GM19395 (cell line): ENCODE measurements around the gene POMGNT1.
A peak's percentile ranks its signal among the peaks of the same experiment; 100 is the strongest.

ENCODE experiments used
- ATAC-seq: cut with Tn5 transposase; IDR thresholded peaks from one replicate; pipeline ENCODE4 v1.9.1; 2021; ENCODE audit warnings: mild to moderate bottlenecking, moderate library complexity; ENCODE audit not compliant: unreplicated experiment

Gene POMGNT1

GRCh38 chr1:46211051-46211450 is 12.8 kb upstream of the POMGNT1 start:
- ATAC-seq = no peak

- ATAC-seq = no peak
Observed at GRCh38 chr1:46210561-46210960, 12.3 kb upstream of the POMGNT1 start.

- no peak for ATAC-seq
Observed at GRCh38 chr1:46206399-46206798, 8.2 kb upstream of the POMGNT1 start.

GRCh38 chr1:46205791-46206190 is 7.6 kb upstream of the POMGNT1 start:
- ATAC-seq = no peak

GRCh38 chr1:46205141-46205540 is 6.9 kb upstream of the POMGNT1 start:
- no peak for ATAC-seq

GRCh38 chr1:46204406-46204742 is 6.1 kb upstream of the POMGNT1 start:
- no peak for ATAC-seq

- no peak for ATAC-seq
Observed at GRCh38 chr1:46203738-46204405, 5.6 kb upstream of the POMGNT1 start.

GRCh38 chr1:46199233-46199749 is 1.1 kb upstream of the POMGNT1 start:
- ATAC-seq = no peak

GRCh38 chr1:46197560-46197963 is 672 bp downstream of the POMGNT1 start:
- ATAC-seq = peak; percentile 7

- no peak for ATAC-seq
Observed at GRCh38 chr1:46196609-46197008, 1.6 kb downstream of the POMGNT1 start.

GRCh38 chr1:46194641-46195193 is 3.5 kb downstream of the POMGNT1 start:
- ATAC-seq = no peak

- no peak for ATAC-seq
Observed at GRCh38 chr1:46193984-46194570, 4.2 kb downstream of the POMGNT1 start.

GRCh38 chr1:46193285-46193684 is 4.9 kb downstream of the POMGNT1 start:
- ATAC-seq = no peak

GRCh38 chr1:46192171-46192570 is 6.1 kb downstream of the POMGNT1 start:
- ATAC-seq = no peak

- no peak for ATAC-seq
Observed at GRCh38 chr1:46191033-46191701, 7.1 kb downstream of the POMGNT1 start.

GRCh38 chr1:46190539-46190938 is 7.7 kb downstream of the POMGNT1 start:
- no peak for ATAC-seq

GRCh38 chr1:46188295-46189030 is 9.8 kb downstream of the POMGNT1 start:
- no peak for ATAC-seq

GRCh38 chr1:46187106-46187869 is 10.9 kb downstream of the POMGNT1 start:
- no peak for ATAC-seq

- ATAC-seq = no peak
Observed at GRCh38 chr1:46186076-46186475, 12.2 kb downstream of the POMGNT1 start.

- no peak for ATAC-seq
Observed at GRCh38 chr1:46184920-46185658, 13.1 kb downstream of the POMGNT1 start.
